HG03045 (cell line): Measurements from ENCODE around the gene GMPPB.
A peak's percentile ranks its signal among the peaks of the same experiment; 100 is the strongest.
"Not testable (repeated sequence)": the region's sequence is repeated elsewhere in the genome, so short reads cannot be mapped to it uniquely, and the experiment has no call there.

Experiments used
- ATAC-seq: cut with Tn5 transposase; IDR thresholded peaks from one replicate; pipeline ENCODE4 v1.9.1; 2021; ENCODE audit warnings: mild to moderate bottlenecking, moderate library complexity; ENCODE audit not compliant: unreplicated experiment

GMPPB gene

DNA sequence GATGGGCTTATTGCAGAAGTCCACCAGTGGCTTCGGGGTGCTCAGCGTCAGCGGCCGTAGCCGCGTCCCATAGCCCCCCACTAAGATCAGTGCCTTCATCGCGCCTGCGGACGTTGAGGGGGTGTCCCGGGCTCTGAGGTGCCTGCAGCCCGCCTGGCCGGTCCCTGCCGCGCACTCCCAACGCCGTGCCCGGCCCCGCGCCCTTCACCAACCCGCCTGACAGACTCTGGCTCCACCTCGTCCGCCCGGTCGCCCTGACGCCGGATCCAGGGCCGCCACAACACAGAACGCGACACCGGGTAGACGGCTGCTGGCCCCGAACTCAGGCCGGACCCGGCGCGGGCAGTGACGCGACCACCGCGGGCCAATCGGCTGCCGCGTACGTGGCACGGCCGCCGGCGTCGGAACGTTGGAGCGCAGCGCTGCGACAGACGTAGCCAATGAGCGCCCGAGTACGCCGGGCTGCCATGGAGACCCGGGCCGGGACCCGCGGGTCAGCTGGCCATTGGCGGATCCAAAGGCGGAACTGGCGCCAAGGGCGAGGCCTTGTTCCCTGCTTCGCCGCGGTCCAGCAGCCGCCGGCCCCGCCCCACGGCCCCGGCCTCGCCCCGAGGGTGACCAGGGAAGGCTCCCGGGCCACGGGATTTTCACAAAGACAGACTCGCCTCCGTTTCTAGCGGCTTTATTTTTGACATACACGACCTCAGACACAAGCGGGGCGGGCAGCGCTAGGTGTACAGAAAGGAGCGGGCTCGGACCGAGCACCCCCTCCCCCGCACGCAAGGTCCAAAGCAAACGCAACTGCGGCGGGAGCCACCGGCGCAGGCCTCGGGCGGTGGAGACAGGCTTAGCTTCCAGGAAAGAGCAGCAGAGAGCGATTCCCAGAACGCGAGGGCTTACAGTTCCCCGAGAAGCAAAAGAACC, at the start of gene GMPPB:
GMPPB (minus strand) TSS at position 324 of the 924 bp plus-strand sequence; CDS start at position 99, 225 bp downstream.
- ATAC-seq = peak; percentile 83

DNA sequence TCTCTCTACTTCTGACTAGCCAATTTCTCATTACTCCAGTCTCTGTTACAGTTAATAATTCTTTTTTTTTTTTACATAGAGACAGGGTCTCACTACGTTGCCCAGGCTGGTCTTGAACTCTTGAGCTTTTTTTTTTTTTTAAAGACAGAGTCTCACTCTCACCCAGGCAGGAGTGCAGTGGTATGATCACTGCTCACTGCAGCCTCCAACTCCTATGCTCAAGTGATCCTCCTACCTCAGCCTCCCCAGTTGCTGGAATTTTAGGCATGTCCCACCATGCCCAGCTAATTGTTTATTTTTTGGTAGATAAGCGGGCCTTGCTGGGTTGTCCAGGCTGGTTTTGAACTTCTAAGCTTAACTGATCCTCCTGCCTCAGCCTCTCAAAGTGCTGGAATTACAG, 49.0 kb upstream of the GMPPB start:
- ATAC-seq = no peak

DNA sequence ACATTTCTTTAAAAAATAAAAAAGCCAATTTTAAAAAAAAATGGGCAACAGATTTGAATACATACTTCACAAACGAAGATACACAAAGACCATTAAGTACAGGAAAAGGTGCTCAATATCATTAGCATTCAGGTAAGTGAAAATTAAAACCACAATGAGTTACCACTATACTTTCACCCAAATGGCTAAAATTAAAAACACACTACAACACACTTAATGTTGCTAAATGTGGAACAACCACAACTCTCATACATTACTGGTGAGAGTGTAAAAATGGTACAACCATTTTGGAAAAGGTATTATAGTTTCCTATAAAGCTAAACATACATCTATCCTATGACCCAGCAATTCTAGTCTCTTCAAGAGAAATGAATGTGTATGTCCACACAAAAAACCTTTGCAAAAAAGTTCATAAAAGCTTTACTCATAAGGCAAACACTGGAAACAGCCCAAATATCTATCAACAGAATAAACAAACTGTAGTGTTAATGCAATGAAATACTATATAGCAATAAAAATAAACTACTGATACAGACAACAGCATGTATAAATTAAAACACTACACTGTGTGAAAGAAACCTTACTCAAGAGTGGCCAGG, 47.7 kb upstream of the GMPPB start:
- no peak for ATAC-seq

DNA sequence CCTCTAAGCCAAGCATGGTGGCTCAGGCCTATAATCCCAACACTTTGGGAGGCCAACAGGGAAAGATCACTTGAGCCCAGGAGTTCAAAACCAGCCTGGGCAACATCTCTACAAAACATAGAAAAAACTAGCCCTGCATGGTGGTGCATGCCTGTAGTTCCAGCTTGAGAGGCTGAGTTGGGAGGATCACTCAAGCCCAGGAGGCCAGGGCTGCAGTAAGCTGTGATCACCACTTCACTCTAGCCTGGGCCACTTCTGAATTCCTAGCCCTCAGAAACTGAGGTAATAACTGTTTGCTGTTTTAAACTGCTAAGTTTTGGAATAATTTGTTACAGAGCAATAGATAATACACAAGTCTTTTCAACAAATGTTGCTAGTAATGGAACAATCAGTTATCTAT, 46.2 kb upstream of the GMPPB start:
- no peak for ATAC-seq

DNA sequence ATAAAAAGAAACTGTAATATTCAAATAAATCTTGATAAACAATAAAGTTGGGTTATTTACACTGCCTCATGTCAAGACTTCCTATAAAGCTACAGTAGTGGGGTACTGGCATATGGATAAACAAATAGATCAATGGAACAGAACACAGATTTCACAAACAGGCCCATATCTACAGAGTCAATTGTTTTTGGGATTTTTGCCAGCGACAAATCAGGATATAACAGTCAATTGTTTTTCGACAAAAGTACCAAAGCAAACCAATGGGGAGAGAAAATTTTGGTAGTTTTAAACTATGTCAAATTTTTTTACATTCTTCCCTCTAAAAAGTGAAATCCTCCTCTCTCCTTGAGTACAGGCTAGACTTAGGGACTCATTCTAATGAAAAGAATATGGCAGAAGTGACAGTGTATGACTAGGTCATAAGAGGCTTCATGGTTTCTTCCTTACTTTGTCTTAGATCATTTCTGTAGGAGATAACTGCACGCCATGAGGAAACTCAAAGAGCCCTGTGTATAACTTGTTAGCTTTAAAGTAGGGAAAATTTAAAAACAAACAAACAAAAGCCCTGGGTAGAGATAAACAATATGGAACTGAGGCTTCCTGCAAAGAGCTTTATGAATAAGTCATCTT, 45.6 kb upstream of the GMPPB start:
- no peak for ATAC-seq

DNA sequence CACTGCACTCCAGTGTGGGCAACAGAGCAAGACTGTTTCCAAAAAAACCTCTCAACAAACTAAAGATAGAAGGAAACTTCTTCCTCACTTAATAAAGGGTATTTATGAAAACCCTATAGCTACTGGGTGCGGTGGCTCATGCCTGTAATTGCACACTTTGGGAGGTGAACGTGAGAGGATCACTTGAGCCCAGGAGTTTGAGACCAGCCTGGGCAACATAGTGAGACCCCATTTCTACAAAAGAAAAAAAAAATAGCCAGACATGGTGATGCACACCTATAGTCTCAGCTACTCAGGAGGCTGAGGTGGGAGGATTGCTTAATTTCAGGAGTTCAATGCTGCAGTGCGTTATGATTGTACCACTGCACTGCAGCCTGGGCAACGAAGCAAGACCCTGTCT, 40.2 kb upstream of the GMPPB start:
- ATAC-seq = no peak

DNA sequence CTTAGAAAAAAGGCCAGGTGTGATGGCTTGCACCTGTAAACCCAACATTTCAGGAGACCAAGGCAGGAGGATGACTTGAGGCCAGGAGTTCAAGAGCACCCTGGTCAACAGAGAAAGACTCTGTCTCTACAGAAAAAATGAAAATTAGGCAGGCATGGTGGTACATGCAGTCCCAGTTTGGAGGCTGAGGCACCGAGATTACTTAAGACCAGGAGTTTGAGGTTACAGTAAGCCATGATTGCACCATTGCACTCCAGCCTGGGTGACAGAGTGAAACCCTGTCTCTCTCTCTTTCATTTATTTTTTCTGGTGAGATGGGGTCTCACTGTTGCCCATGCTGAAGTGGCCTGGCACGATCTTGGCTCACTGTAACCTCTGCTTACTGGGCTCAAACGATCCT, 37.9 kb upstream of the GMPPB start:
- ATAC-seq = no peak

DNA sequence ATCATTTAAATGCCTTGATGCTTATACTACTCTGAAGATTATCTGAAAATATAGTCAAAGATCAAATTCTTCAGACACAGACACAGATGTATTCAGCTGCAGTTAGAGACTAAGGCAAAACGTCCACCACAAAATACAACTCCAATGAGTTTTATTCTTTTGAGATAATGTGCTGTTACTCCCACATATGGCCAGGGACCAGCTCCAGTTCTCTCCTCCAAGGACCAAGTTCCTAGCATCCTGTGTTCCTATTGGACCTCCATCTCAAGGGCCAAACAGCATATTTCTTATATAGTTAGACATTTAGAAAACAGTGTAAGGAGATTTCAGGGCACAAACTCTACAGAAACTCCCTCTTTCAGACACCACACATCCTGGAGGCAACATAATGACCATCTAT, 35.5 kb upstream of the GMPPB start:
- no peak for ATAC-seq

DNA sequence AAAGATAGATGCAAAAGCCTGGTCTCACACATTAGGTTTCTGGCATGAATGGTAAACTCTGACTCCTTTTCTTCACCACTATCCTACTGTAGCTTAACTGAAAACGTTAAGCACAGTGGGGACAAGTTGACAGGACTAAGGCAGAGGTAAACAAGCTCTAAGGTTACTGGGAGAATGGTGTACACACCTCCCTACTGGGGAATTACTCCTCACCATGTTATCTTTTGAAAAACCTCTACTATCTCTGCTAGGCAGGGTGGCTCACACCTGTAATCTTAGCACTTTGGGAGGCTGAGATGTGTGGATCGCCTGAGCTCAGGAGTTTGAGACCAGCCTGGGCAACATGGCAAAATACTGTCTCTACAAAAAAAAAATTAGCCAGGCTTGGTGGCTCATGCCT, 33.4 kb upstream of the GMPPB start:
- ATAC-seq = no peak

DNA sequence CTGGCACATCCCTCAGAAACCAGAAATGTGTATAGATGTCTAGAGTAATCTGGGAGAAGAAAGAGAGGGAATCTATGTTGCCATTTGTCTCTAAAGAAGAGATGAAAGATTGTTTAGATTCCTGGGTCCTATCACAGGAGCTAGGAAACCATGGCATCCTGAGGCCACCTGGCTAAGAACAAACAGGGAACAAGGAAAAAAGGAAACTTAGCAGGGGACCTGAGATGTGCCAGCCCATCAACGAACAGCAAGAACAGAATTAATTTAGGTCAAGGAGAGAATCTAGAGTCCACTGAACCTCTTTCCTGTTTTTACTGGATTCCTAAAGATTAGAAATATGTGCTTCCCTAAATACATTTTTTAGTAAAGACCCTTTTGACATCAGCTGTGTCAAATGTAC, 32.3 kb upstream of the GMPPB start:
- ATAC-seq = no peak

DNA sequence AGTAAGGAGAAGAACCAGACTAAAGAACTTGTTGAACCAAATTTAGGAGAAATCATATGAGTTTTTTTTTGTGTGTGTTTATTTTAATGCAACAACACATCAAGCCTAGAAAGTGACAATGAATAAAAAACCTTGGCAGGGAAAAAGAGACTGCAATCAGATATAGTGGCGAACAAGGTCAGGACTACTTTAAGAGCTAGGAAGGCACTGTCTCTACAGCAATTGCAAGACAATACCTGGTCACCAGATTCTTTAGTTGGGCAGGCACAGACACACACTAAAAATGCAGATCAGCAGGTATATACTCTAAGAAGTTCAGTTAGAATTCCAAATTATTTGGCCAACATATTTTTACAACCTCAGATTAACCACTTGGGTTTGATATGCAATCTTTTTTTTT, 30.8 kb upstream of the GMPPB start:
- no peak for ATAC-seq

DNA sequence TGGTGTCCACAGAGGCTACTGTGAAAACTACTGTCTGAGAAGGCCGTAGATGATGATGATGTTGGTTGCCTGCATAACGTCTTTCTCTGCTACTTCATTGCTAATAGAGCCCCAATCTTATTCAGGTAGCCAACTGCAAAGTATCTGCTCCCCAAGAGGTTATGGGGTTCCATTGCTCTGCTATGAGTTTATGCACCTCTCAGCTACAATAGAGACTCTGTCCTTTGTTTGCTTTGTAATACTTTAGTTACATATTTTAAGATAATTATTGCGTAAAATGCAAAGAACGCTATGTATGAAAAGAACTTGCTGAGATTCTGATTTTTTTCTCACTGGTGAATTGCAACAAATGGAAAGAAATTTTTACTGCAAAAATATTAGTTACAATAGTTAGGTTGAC, 27.8 kb upstream of the GMPPB start:
- ATAC-seq = no peak

DNA sequence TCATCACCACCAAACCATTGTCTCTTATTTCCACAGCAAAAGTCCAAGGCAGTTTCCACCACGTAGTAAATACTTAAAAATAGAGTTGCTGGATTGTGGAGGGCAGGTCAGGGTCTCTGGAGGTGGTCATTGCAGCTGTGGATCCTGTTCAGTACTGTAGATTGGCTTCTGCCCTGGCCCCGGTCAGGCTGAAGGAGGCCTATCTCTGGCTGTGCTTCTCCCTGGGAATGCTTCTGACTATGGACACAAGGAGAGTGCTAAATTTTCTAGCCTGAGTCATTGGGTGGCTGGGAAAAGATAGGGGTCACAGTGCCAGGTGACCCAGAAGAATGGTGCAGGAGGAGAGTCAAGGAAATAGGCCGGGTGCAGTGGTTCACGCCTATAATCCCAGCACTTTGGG, 26.3 kb upstream of the GMPPB start:
- no peak for ATAC-seq

DNA sequence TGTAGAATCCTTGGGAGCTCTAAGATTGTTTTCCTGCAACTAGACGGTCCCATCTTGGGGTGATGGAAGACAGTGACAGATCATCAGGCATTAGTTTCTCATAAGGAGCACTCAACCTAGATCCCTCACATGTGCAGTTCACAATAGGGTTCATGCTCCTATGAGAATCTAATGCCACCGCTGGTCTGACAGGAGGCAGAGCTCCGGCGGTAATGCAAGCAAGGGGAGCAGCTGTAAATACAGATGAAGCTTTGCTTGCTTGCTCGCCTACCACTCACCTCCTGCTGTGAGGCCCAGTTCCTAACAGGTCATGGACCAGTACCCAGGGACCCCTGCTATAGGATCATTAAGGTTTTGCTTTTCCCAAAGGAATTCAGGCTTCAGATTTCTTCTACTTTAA, 25.1 kb upstream of the GMPPB start:
- ATAC-seq = not testable (repeated sequence)

DNA sequence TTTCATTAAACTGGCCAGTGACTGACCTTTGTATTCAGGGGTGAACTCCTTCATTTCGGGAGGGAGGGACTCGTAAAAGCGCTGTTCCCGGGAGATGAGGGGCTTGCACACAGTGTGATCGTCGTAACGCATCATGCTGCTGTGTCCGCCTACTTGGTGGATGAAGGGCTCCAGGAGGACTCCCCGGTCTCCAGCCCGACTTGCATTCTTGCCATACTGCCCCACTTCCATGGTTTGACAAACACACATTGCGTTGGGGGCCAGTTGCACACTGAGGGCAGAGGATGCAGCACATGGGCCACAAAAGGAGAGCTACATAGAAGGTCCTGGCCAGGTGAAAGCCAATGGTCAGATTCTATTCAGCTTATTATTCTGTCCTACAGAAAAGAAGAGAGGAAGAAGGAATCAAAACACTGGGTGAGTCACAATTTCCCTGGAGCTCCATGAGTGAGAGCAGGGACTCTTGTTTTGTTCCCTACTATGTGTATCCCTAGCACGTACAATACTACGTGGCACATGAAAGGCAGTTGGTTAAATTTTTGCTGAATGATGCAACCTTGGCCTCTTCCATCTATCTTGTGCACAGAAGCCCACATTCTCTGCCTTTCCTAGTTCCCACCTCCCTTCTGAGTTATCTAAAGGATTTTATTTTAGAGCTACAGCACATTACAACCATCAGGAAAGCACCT, 24.2 kb upstream of the GMPPB start:
- no peak for ATAC-seq

DNA sequence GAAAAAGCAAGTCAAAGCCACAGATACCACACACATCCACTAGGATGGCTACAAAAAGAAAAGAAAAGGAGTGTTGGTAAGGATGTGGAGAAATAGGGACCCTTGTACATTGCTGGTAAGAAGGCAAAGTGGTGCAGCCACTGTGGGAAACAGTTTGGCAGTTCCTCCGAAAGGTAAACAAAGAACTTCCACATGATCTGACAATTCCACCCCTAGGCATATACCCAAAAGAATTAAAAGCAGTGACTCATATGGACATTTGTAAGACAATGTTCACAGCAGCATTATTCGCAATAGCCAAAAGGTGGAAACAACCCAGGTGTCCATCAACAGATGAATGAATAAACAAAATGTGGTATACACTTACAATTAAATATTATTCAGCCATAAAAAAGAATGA, 22.2 kb upstream of the GMPPB start:
- ATAC-seq = no peak

DNA sequence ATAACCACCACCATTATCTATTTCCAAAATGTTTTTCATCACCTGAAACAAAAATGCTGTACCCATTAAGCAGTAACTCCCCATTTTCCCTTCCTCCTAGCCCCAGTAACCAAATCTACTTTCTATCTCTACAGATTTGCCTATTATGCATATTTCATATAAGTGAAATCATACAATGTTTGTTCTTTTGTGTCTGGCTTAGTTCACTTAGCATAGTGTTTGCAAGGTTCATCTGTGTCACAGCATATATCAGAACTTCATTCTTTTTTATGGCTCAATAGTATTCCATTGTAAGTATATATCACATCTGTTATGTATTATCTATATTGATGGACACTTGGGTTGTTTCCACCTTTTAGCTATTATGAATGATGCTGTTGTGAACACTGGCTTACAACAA, 16.7 kb upstream of the GMPPB start:
- no peak for ATAC-seq

DNA sequence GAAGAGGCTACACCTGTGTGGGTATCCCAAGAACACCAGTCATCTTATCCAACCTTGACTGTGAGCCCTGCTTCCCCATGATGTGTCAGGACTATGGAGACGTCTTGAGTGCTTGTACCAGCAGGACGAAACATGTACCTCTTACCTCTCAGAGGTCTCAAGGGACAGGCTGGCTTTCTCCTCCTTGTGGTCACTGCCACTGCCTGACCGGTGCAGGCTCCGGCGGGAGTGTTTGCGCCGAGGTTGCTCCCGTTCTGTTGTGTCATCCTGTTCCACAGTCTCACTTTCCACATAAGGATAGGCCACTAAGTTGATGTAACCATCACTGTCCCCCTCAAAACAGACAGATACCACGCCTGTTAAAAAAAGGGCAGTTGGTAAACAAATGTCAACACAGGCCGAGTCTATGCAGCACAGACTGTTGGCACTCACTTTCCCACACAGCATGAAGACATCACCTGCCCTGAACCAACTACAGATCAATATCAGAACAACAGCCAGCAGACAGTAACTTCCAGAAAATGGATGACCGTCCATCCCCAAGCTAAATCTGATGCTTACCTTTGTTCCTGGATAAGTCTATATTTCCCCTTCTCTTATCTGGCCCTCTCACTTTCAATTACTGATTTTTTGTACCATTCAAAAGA, 14.4 kb upstream of the GMPPB start:
- ATAC-seq = no peak

DNA sequence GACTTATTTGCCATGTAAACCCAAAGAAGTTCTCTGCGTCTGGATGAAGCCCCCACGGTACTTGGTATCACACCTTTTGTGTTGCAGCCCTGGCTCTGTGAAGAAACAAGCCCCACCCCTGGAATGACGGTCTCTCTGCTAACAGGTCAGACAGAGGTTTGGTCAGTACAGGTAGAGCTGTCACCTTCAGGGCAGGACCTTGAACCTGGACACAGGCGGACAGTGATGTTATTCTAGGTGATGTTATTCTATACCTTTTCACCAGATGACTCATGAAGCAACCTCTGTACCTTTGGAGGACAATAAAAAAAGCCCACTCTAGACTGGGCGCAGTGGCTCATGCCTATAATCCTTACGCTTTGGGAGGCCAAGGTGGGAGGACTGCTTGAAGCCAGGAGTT, 11.0 kb upstream of the GMPPB start:
- no peak for ATAC-seq

DNA sequence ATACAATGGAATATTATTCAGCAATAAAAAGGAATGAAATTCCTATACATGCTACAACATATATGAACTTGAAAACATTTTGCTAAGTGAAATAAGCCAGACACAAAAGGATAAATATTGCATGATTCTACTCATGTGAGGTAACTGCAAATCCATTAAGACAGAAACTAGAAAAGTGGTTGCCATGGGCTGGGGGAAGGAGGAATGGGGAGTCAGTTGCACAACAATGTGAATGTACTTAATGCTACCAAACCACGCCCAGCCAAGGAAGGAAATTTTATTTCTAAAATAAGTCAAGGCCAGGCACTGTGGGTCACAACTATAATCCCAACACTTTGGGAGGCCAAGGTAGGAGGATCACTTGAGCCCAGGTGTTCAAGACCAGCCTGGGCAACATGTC, 9.8 kb upstream of the GMPPB start:
- ATAC-seq = no peak

DNA sequence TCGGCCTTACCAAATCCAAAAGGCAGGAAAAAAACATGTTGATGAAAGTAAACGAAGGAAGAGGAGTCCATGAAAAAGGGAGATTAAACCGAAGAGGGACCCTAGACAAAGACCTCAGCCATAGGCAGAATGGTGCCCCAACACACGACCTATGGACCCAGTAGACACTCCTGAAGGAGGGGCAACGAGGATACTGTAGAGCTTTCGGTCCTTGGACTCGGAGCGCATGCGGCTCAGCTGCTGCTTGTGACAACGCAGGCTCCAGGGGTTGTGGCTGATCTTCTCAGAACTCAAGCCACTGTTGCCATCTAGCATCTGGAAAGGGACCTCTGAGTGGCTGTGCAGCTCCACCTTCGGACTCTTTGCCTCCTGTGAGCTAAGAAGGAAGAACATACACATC, 8.8 kb upstream of the GMPPB start:
- ATAC-seq = no peak
